C4-2B (cell line): ENCODE data around the gene TRIM23.

Experiments
- CTCF ChIP-seq: fragments of 450-650 bp; conservative IDR thresholded peaks from 2 replicates; pipeline ENCODE4 v1.5.1; 2017; ENCODE audit warnings: mild to moderate bottlenecking
- ZFX ChIP-seq: fragments of 450-650 bp; IDR thresholded peaks from 2 replicates; pipeline ENCODE4 v1.6.1; 2017

GRCh38 chr5:65556181-65556580 lies 68.0 kb downstream of the TRIM23 start:
- TF ChIP-seq CTCF (no peak), ZFX (no peak)
